A673 (cell line): ENCODE results near the gene PLCE1. TPM values are rescaled to one million over a fixed set of nuclear protein-coding genes. Genes with fewer than 3 reads are reported as not detected.

Experiments used
- BruUV-seq: library from RNA; stranded (reverse); fragments of 400-500 nt; replicated peaks from 2 replicates; lab custom pipeline; 2021; lab: Mats Ljungman, UMichigan
- CTCF ChIA-PET: fragments of 300-600 bp; sonication (Branson Sonifier 250); formaldehyde crosslinking; loops from one replicate; lab custom pipeline; 2022; ENCODE audit warnings: antibody characterized with exemption; lab: Charles Lee
- POLR2A ChIA-PET: fragments of 300-600 bp; sonication (Branson Sonifier 250); formaldehyde crosslinking; loops from one replicate; lab custom pipeline; 2022; ENCODE audit warnings: antibody characterized with exemption; ENCODE audit not compliant: low non-redundant PET; lab: Charles Lee
- DNase-seq: peaks from one replicate; pipeline ENCODE4 v3.0.0-alpha.2; 2015; ENCODE audit warnings: low spot score
- H3K27ac ChIP-seq: fragments of 200-600 bp; sonication (generic); 2 replicates; pipeline ENCODE4 v1.5.1; 2016; ENCODE audit warnings: mixed run types, low read depth, mild to moderate bottlenecking, mixed read lengths, antibody characterized with exemption, low read length; ENCODE audit not compliant: poor library complexity, severe bottlenecking
- H3K27me3 ChIP-seq: fragments of 200-600 bp; sonication (generic); replicated peaks from 2 replicates; pipeline ENCODE4 v1.6.1; 2017; ENCODE audit warnings: mixed run types, low read depth, mild to moderate bottlenecking, mixed read lengths, antibody characterized with exemption, low read length; ENCODE audit not compliant: insufficient read depth, poor library complexity
- H3K36me3 ChIP-seq: fragments of 200-600 bp; sonication (generic); 2 replicates; pipeline ENCODE4 v1.6.1; 2016; ENCODE audit warnings: mixed run types, mild to moderate bottlenecking, mixed read lengths, antibody characterized with exemption, low read length; ENCODE audit not compliant: insufficient read depth, poor library complexity, severe bottlenecking
- H3K4me1 ChIP-seq: fragments of 200-600 bp; sonication (generic); 2 replicates; pipeline ENCODE4 v1.6.1; 2017; ENCODE audit warnings: mixed run types, mild to moderate bottlenecking, mixed read lengths, antibody characterized with exemption, low read length; ENCODE audit not compliant: insufficient read depth, poor library complexity, severe bottlenecking
- H3K4me3 ChIP-seq: fragments of 200-600 bp; sonication (generic); 2 replicates; pipeline ENCODE4 v1.5.1; 2016; ENCODE audit warnings: low read depth, mixed run types, mild to moderate bottlenecking, mixed read lengths, low read length; ENCODE audit not compliant: poor library complexity, severe bottlenecking
- H3K9me3 ChIP-seq: fragments of 200-600 bp; sonication (generic); 2 replicates; pipeline ENCODE4 v1.6.1; 2016; ENCODE audit warnings: mixed run types, low read depth, mild to moderate bottlenecking, mixed read lengths, antibody characterized with exemption, low read length; ENCODE audit not compliant: poor library complexity, severe bottlenecking
- CTCF ChIP-seq: fragments of 300-800, 200-600 bp; sonication (generic); conservative IDR thresholded peaks from 2 replicates; pipeline ENCODE4 v1.5.1; 2017; ENCODE audit warnings: low read depth, mild to moderate bottlenecking, antibody characterized with exemption, low read length, moderate library complexity, mixed read lengths
- EZH2 ChIP-seq: fragments of 200-600 bp; sonication (generic); IDR thresholded peaks from 2 replicates; pipeline ENCODE4 v1.6.1; 2017; ENCODE audit warnings: borderline replicate concordance, low read depth, mild to moderate bottlenecking, mixed read lengths, antibody characterized with exemption, low read length; ENCODE audit not compliant: poor library complexity, severe bottlenecking
- intact Hi-C: fragments of 100-400 bp; cut with micrococcal nuclease; formaldehyde crosslinking; loops from one replicate; pipeline ENCODE4 v1.10.0; 2022; ENCODE audit not compliant: unreplicated experiment
- total RNA-seq: library from RNA; stranded (reverse); gene quantifications from 2 replicates; pipeline ENCODE4 v1.2.3, GENCODE V29; 2021

The PLCE1 gene
- total RNA-seq, 1 experiment from 2014 or later = 0.26 TPM

GRCh38 chr10:94010116-94010515 lies 16.4 kb downstream of the PLCE1 start:
- no TSS peak for BruUV-seq
- H3K4me1 ChIP-seq = no peaks in the 10 kb centered on the region
- intact Hi-C loops = no loop called here
- DNase-seq = no peak
- no peaks in the 10 kb centered on the region for H3K36me3 ChIP-seq
- TF ChIP-seq EZH2 = no peak
- TF ChIP-seq CTCF = no peak
- peaks cover 8% of the 10 kb centered on the region for H3K27me3 ChIP-seq
- no peak overlapping the region for H3K4me3 ChIP-seq
- H3K9me3 ChIP-seq = no peaks in the 10 kb centered on the region
- no peak overlapping the region for H3K27ac ChIP-seq
- CTCF ChIA-PET = no interaction called here
- POLR2A ChIA-PET = no interaction called here

- Histone ChIP-seq H3K36me3 (no peaks in the 10 kb centered on the region), H3K27me3 (peaks cover 7% of the 10 kb centered on the region), H3K4me1 (no peaks in the 10 kb centered on the region), H3K9me3 (no peaks in the 10 kb centered on the region), H3K27ac (no peak overlapping the region), H3K4me3 (no peak overlapping the region)
- intact Hi-C loops = no loop called here
- DNase-seq = no peak
- CTCF ChIA-PET = no interaction called here
- POLR2A ChIA-PET = no interaction called here
- TF ChIP-seq CTCF (no peak), EZH2 (no peak)
- BruUV-seq = no TSS peak
Observed at GRCh38 chr10:94010886-94011285, 17.2 kb downstream of the PLCE1 start.

GRCh38 chr10:94011296-94011695 lies 17.6 kb downstream of the PLCE1 start:
- BruUV-seq = no TSS peak
- intact Hi-C loops = no loop called here
- no peaks in the 10 kb centered on the region for H3K9me3 ChIP-seq
- H3K27me3 ChIP-seq = peaks cover 4% of the 10 kb centered on the region
- no peak for DNase-seq
- ChIA-PET POLR2A (no interaction called here), CTCF (no interaction called here)
- no peaks in the 10 kb centered on the region for H3K36me3 ChIP-seq
- TF ChIP-seq EZH2 (no peak), CTCF (no peak)
- no peak overlapping the region for H3K4me3 ChIP-seq
- H3K27ac ChIP-seq = no peak overlapping the region
- no peaks in the 10 kb centered on the region for H3K4me1 ChIP-seq
